A549 treated with Hydrocortisone at 1 μM for 4 hours (cell line): ENCODE measurements around the gene OR51B2. TPM values are rescaled to one million over a fixed set of nuclear protein-coding genes. Genes with fewer than 3 reads are reported as not detected.

Experiments used
- total RNA-seq: library from RNA; stranded (reverse); fragments of 200-300 nt; extraction: Qiagen RNA extraction; gene quantifications from 5 replicates; pipeline ENCODE4 v1.2.3, GENCODE V29; 2022

Gene OR51B2
- total RNA-seq = not detected in 5 replicates

GRCh38 chr11:5324197-5324596 is at the start of gene OR51B2:
TSS of gene OR51B2 (minus strand) at chr11:5324297. CDS start at chr11:5324297, 0 bp downstream.

GRCh38 chr11:5351208-5351607 is 27.1 kb upstream of the OR51B2 start, which contains the start of gene OR51B6:
TSS of gene OR51B6 (plus strand) at chr11:5351508. CDS start at chr11:5351508, 0 bp downstream.

GRCh38 chr11:5343474-5344335 is 19.6 kb upstream of the OR51B2 start, which contains the start of gene OR51B5:
TSS of gene OR51B5 (minus strand) at chr11:5343524. CDS start at chr11:5343524, 0 bp downstream.

GRCh38 chr11:5301846-5302245 is 22.3 kb downstream of the OR51B2 start, which contains the start of gene OR51B4:
TSS of gene OR51B4 (minus strand) at chr11:5301946. CDS start at chr11:5301946, 0 bp downstream.

Other genes starting within 250 kb of the OR51B2 start
- gene OR52A5, start 185.9 kb downstream of the OR51B2 start, total RNA-seq = not detected in 5 replicates
- not detected in 5 replicates for gene OR52A1, start 169.5 kb downstream of the OR51B2 start, total RNA-seq
- gene OR51V1, start 123.6 kb downstream of the OR51B2 start, total RNA-seq = not detected in 5 replicates
- gene HBB, start 97.2 kb downstream of the OR51B2 start, total RNA-seq = not detected in 5 replicates
- gene HBD, start 89.8 kb downstream of the OR51B2 start, total RNA-seq = not detected in 5 replicates
- not detected in 5 replicates for gene HBG1, start 74.4 kb downstream of the OR51B2 start, total RNA-seq
- not detected in 5 replicates for gene HBG2, start 69.5 kb downstream of the OR51B2 start, total RNA-seq
- gene HBE1, start 54.4 kb downstream of the OR51B2 start, total RNA-seq = 0.16 TPM in 1 of 5 replicates, not detected in the others
- gene OR51B4, start 22.4 kb downstream of the OR51B2 start, total RNA-seq = not detected in 5 replicates
- not detected in 5 replicates for gene OR51B5, start 19.2 kb upstream of the OR51B2 start, total RNA-seq
- gene OR51B6, start 27.2 kb upstream of the OR51B2 start, total RNA-seq = not detected in 5 replicates
- not detected in 5 replicates for gene OR51M1, start 59.5 kb upstream of the OR51B2 start, total RNA-seq
- gene OR51Q1, start 97.8 kb upstream of the OR51B2 start, total RNA-seq = not detected in 5 replicates
- not detected in 5 replicates for gene OR51I1, start 117.2 kb upstream of the OR51B2 start, total RNA-seq
- not detected in 5 replicates for gene OR51I2, start 125.0 kb upstream of the OR51B2 start, total RNA-seq
- not detected in 5 replicates for gene OR52D1, start 164.4 kb upstream of the OR51B2 start, total RNA-seq
- gene UBQLN3, start 185.7 kb upstream of the OR51B2 start, total RNA-seq = not detected in 5 replicates
- gene UBQLNL, start 192.4 kb upstream of the OR51B2 start, total RNA-seq = not detected in 5 replicates
- not detected in 5 replicates for gene OR52H1, start 224.2 kb upstream of the OR51B2 start, total RNA-seq